Fibroblast of pulmonary artery (primary cell): Measurements from ENCODE around the gene GGN.
"Not testable (repeated sequence)": the region's sequence is repeated elsewhere in the genome, so short reads cannot be mapped to it uniquely, and the experiment has no call there.

Experiments used
- DNase-seq: peaks from one replicate; pipeline ENCODE4 v3.0.0-alpha.2; 2010; ENCODE audit warnings: low read depth
- H3K4me3 ChIP-seq: replicated peaks from 2 replicates; pipeline ENCODE4 v1.5.1; 2011; ENCODE audit warnings: low read depth, mild to moderate bottlenecking, control low read depth, low read length, moderate library complexity
- CTCF ChIP-seq: IDR thresholded peaks from 2 replicates; pipeline ENCODE4 v1.5.1; 2011; ENCODE audit warnings: mild to moderate bottlenecking, control low read depth, low read length, inconsistent platforms; ENCODE audit errors: missing control alignments

Gene GGN

GRCh38 chr19:38351865-38352395 lies 35.9 kb downstream of the GGN start:
- no peak for TF ChIP-seq CTCF
- no peak overlapping the region for H3K4me3 ChIP-seq
- DNase-seq: no peak

GRCh38 chr19:38350883-38351282 lies 37.0 kb downstream of the GGN start:
- no peak overlapping the region for H3K4me3 ChIP-seq

GRCh38 chr19:38346837-38347236 lies 41.0 kb downstream of the GGN start:
- no peak overlapping the region for H3K4me3 ChIP-seq
- DNase-seq: no peak
- no peak for TF ChIP-seq CTCF

More at GRCh38 chr19:38350883-38351282, 37.0 kb downstream of the GGN start:
- DNase-seq: no peak
- TF ChIP-seq CTCF: no peak

GRCh38 chr19:38340927-38341326 lies 46.9 kb downstream of the GGN start:
- no peak for DNase-seq
- TF ChIP-seq CTCF: no peak
- H3K4me3 ChIP-seq: no peak overlapping the region

GRCh38 chr19:38339011-38339410 lies 48.8 kb downstream of the GGN start:
- DNase-seq, H3K4me3 ChIP-seq: not testable (repeated sequence)

- DNase-seq: no peak
- no peak overlapping the region for H3K4me3 ChIP-seq
- no peak for TF ChIP-seq CTCF
Measured at GRCh38 chr19:38337360-38337653, 50.5 kb downstream of the GGN start.

- no peak for TF ChIP-seq CTCF
Measured at GRCh38 chr19:38336638-38337359, 51.0 kb downstream of the GGN start.

More at GRCh38 chr19:38336638-38337359, 51.0 kb downstream of the GGN start:
- H3K4me3 ChIP-seq: peak overlapping the region; percentile 72
- DNase-seq: peak; percentile 92
